RWPE2 (cell line): ENCODE data around the gene ROBO4.

Source experiments
- ATAC-seq: fragments of 200-7000 bp; cut with Tn5 transposase; 3 replicates; pipeline ENCODE4 v1.9.1; 2021; ENCODE audit warnings: low read depth
- DNase-seq: peaks from one replicate; pipeline ENCODE4 v3.0.0-alpha.2; 2020; ENCODE audit warnings: low spot score
- H3K27ac ChIP-seq: fragments of 450-650 bp; 2 replicates; pipeline ENCODE4 v1.5.1; 2017; ENCODE audit warnings: mild to moderate bottlenecking; ENCODE audit not compliant: poor library complexity, severe bottlenecking
- H3K27me3 ChIP-seq: fragments of 250-450 bp; sonication (Bioruptor Pico); 2 replicates; pipeline ENCODE4 v1.5.1; 2021; ENCODE audit warnings: mild to moderate bottlenecking, moderate library complexity; ENCODE audit not compliant: insufficient read depth, poor library complexity, severe bottlenecking
- H3K36me3 ChIP-seq: fragments of 250-450 bp; sonication (Bioruptor Pico); 2 replicates; pipeline ENCODE4 v1.5.1; 2020; ENCODE audit warnings: low read depth, mild to moderate bottlenecking, moderate library complexity
- H3K4me1 ChIP-seq: fragments of 250-450 bp; sonication (Bioruptor Pico); 2 replicates; pipeline ENCODE4 v1.5.1; 2021; ENCODE audit warnings: mild to moderate bottlenecking, moderate library complexity; ENCODE audit not compliant: insufficient read depth, poor library complexity, severe bottlenecking
- H3K4me3 ChIP-seq: fragments of 250-450 bp; sonication (Bioruptor Pico); 2 replicates; pipeline ENCODE4 v1.5.1; 2021; ENCODE audit warnings: mild to moderate bottlenecking, moderate library complexity; ENCODE audit not compliant: severe bottlenecking
- H3K9me3 ChIP-seq: fragments of 250-450 bp; sonication (Bioruptor Pico); 2 replicates; pipeline ENCODE4 v1.5.1; 2021; ENCODE audit warnings: mild to moderate bottlenecking, moderate library complexity; ENCODE audit not compliant: severe bottlenecking
- TF ChIP-seq, protein P1 (sequence below): fragments of 450-650 bp; IDR thresholded peaks from one replicate; pipeline ENCODE4 v1.5.1; 2017; ENCODE audit warnings: mild to moderate bottlenecking, moderate library complexity; ENCODE audit not compliant: poor library complexity, severe bottlenecking

ROBO4 gene

GRCh38 chr11:124882339-124883071 lies 15.2 kb downstream of the ROBO4 start:
- no peak overlapping the region for H3K27ac ChIP-seq
- ATAC-seq = no peak
- H3K4me1 ChIP-seq = no peaks in the 10 kb centered on the region
- DNase-seq = no peak
- H3K36me3 ChIP-seq = 0 out of 2 replicates have a peak, but pooled peaks cover 3% of the 10 kb centered on the region
- no peaks in the 10 kb centered on the region for H3K27me3 ChIP-seq
- no peaks in the 10 kb centered on the region for H3K9me3 ChIP-seq
- no peak overlapping the region for H3K4me3 ChIP-seq
- TF ChIP-seq, protein P1, sequence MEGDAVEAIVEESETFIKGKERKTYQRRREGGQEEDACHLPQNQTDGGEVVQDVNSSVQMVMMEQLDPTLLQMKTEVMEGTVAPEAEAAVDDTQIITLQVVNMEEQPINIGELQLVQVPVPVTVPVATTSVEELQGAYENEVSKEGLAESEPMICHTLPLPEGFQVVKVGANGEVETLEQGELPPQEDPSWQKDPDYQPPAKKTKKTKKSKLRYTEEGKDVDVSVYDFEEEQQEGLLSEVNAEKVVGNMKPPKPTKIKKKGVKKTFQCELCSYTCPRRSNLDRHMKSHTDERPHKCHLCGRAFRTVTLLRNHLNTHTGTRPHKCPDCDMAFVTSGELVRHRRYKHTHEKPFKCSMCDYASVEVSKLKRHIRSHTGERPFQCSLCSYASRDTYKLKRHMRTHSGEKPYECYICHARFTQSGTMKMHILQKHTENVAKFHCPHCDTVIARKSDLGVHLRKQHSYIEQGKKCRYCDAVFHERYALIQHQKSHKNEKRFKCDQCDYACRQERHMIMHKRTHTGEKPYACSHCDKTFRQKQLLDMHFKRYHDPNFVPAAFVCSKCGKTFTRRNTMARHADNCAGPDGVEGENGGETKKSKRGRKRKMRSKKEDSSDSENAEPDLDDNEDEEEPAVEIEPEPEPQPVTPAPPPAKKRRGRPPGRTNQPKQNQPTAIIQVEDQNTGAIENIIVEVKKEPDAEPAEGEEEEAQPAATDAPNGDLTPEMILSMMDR = no peak

GRCh38 chr11:124880958-124881357 lies 16.7 kb downstream of the ROBO4 start:
- H3K4me3 ChIP-seq = no peak overlapping the region
- no peaks in the 10 kb centered on the region for H3K27me3 ChIP-seq
- TF ChIP-seq, protein P1 = no peak
- H3K9me3 ChIP-seq = no peaks in the 10 kb centered on the region
- H3K36me3 ChIP-seq = 0 out of 2 replicates have a peak, but pooled peaks cover 3% of the 10 kb centered on the region
- H3K4me1 ChIP-seq = no peaks in the 10 kb centered on the region
- no peak for ATAC-seq
- no peak for DNase-seq
- H3K27ac ChIP-seq = no peak overlapping the region

DNA sequence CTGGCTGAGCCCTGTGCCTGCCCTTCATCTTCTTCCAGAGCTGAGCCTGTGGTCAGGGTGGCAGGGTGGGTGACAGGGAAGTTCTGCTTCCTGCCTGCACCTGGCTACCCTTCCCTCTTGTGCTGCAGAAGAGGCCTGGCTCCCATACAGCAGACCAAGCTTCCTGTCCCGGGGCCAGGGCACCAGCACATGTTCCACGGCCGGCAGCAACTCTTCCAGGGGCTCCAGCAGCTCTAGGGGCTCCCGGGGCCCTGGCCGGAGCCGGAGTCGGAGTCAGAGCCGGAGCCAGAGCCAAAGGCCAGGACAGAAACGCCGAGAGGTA lies 17.4 kb downstream of the ROBO4 start:
- H3K27ac ChIP-seq = no peak overlapping the region
- DNase-seq (no peak), ATAC-seq (no peak)
- TF ChIP-seq, protein P1 = no peak
- no peak overlapping the region for H3K4me3 ChIP-seq
- H3K4me1 ChIP-seq = no peaks in the 10 kb centered on the region
- H3K27me3 ChIP-seq = no peaks in the 10 kb centered on the region
- H3K36me3 ChIP-seq = 0 out of 2 replicates have a peak, but pooled peaks cover 3% of the 10 kb centered on the region
- H3K9me3 ChIP-seq = no peaks in the 10 kb centered on the region

- no peak for ATAC-seq
- TF ChIP-seq, protein P1 = no peak
- no peak overlapping the region for H3K4me3 ChIP-seq
These were observed 18.0 kb downstream of the ROBO4 start for GRCh38 chr11:124879493-124880289.

More at GRCh38 chr11:124879493-124880289, 18.0 kb downstream of the ROBO4 start:
- Histone ChIP-seq H3K36me3 (0 out of 2 replicates have a peak, but pooled peaks cover 3% of the 10 kb centered on the region), H3K27me3 (no peaks in the 10 kb centered on the region), H3K9me3 (no peaks in the 10 kb centered on the region), H3K4me1 (no peaks in the 10 kb centered on the region), H3K27ac (no peak overlapping the region)
- no peak for DNase-seq
